Nephron (organoid): ENCODE measurements around the gene PTAFR.

Source experiments
- H3K27ac Mint-ChIP-seq, 3 experiments: 2 replicates each; pipeline ENCODE4 v1.8.0; 2020; ENCODE audit warnings: mixed read lengths in 3 of 3, mild to moderate bottlenecking in 2 of 3, moderate library complexity in 1 of 3
- H3K27me3 Mint-ChIP-seq: 2 replicates; pipeline ENCODE4 v1.8.0; 2021; ENCODE audit warnings: low read depth, mild to moderate bottlenecking, moderate library complexity, mixed read lengths
- H3K36me3 Mint-ChIP-seq: 2 replicates; pipeline ENCODE4 v1.8.0; 2020; ENCODE audit warnings: low read depth, mixed read lengths
- H3K4me1 Mint-ChIP-seq: 2 replicates; pipeline ENCODE4 v1.8.0; 2020; ENCODE audit warnings: mixed read lengths
- H3K4me3 Mint-ChIP-seq, 3 experiments: 2 replicates each; pipeline ENCODE4 v1.8.0; 2020; ENCODE audit warnings: mild to moderate bottlenecking in 3 of 3, mixed read lengths in 3 of 3, moderate library complexity in 2 of 3
- H3K9me3 Mint-ChIP-seq: 2 replicates; pipeline ENCODE4 v1.8.0; 2020; ENCODE audit warnings: mixed read lengths
- TF ChIP-seq, protein P1 (sequence below), 3 experiments: fragments of 200-600 bp; sonication (generic); IDR thresholded peaks; one replicate each; pipeline ENCODE4 v1.5.0; 2021; ENCODE audit warnings: antibody characterized with exemption in 3 of 3; ENCODE audit not compliant: unreplicated experiment in 3 of 3

Gene PTAFR

DNA sequence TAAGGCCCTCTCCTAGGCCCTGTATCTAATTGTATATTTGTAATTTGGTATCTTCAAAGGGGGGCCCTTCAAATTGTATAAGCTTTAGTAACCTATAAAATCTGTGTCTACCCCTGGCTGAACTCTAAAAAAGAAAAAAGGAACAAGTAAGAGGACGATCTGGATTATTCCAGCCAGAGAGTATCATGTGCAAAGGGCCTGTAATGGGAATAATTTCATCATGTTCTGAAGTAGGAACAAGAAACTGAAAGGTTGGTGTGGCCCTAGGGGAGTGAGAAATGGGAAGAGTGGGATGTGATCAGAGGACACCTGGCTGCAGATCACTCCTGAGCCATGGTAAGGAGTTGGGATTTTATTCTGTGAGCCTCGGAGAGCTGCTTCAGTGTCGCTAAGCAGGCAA lies 14.7 kb downstream of the PTAFR start:
- peaks cover 5% of the 10 kb centered on the region for H3K27me3 Mint-ChIP-seq
- H3K4me3 Mint-ChIP-seq: no peak overlapping the region
- no peaks in the 10 kb centered on the region for H3K9me3 Mint-ChIP-seq
- TF ChIP-seq, protein P1, sequence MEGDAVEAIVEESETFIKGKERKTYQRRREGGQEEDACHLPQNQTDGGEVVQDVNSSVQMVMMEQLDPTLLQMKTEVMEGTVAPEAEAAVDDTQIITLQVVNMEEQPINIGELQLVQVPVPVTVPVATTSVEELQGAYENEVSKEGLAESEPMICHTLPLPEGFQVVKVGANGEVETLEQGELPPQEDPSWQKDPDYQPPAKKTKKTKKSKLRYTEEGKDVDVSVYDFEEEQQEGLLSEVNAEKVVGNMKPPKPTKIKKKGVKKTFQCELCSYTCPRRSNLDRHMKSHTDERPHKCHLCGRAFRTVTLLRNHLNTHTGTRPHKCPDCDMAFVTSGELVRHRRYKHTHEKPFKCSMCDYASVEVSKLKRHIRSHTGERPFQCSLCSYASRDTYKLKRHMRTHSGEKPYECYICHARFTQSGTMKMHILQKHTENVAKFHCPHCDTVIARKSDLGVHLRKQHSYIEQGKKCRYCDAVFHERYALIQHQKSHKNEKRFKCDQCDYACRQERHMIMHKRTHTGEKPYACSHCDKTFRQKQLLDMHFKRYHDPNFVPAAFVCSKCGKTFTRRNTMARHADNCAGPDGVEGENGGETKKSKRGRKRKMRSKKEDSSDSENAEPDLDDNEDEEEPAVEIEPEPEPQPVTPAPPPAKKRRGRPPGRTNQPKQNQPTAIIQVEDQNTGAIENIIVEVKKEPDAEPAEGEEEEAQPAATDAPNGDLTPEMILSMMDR (IDR thresholded peaks at IDR 0.05; ENCODE audit: unreplicated experiment in 3 of 3): no peak
- no peaks in the 10 kb centered on the region for H3K36me3 Mint-ChIP-seq
- peaks cover 22% of the 10 kb centered on the region for H3K4me1 Mint-ChIP-seq
- H3K27ac Mint-ChIP-seq: no peak overlapping the region

DNA sequence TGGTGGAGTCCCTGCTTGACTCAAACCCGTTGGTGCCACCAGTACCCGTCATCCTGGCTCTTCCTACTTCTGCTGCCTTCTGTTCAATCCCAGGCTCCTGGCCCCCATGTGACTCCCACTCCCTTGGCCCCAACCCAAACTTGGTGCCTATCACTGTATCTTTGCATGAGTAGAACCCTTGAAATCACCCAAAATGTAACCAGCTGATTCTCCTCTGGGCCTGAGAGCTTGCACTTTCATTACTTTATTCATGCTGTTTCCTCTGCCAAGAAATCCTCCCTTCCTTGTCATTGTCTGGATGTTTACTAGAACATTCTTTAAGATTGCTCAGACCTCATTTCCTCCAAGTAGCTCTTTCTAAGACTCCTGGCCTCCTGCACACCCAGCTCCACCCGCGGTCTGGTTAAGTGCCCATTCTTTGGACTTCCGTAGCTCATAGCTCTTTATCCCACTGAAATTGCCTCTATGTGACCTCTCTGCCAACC lies 15.7 kb downstream of the PTAFR start:
- Mint-ChIP-seq H3K27ac (peak overlapping the region; percentile 40 to 92 (median 77)), H3K9me3 (no peaks in the 10 kb centered on the region), H3K36me3 (no peaks in the 10 kb centered on the region), H3K4me3 (no peak overlapping the region), H3K4me1 (peaks cover 22% of the 10 kb centered on the region), H3K27me3 (peaks cover 5% of the 10 kb centered on the region)
- TF ChIP-seq, protein P1 (IDR thresholded peaks at IDR 0.05; ENCODE audit: unreplicated experiment in 3 of 3): no peak

DNA sequence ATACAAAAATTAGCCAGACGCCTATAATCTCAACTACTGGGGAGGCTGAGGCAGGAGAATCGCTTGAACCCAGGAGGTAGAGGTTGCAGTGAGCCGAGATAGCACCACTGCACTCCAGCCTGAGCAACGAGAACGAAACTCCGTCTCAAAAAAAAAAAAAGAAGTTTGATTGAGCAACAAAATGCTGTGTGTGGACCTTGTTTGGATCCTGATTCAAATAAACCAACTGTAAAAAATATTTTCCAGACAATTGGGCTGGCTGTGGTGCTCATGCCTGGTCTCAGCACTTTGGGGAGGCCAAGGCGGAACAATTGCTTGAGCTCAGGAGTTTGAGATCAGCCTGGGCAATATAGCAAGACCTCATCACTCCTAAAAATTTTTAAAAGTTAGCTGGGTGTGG lies 16.8 kb downstream of the PTAFR start:
- Mint-ChIP-seq H3K27me3 (peaks cover 5% of the 10 kb centered on the region), H3K4me3 (no peak overlapping the region), H3K27ac (no peak overlapping the region), H3K4me1 (peaks cover 22% of the 10 kb centered on the region), H3K9me3 (no peaks in the 10 kb centered on the region), H3K36me3 (no peaks in the 10 kb centered on the region)
- TF ChIP-seq, protein P1 (IDR thresholded peaks at IDR 0.05; ENCODE audit: unreplicated experiment in 3 of 3): no peak

DNA sequence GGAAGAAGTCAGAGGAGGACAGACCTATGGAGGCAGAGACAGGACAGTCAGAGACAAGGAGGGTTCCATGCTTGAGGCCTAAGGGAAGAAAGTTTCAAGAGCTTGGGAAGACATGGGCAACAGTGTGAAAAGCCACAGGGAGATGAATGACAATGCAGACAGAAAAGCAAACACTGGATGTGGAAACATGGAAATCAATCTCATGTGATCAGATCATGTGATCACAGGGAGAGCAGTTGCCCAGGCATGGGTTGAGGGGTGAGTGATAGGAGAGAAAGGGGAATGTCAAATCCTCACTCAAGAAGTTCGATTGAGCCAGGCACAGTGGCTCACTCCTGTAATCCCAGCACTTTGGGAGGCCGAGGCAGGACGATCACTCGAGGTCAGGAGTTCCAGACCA lies 17.2 kb downstream of the PTAFR start:
- H3K4me1 Mint-ChIP-seq: peaks cover 20% of the 10 kb centered on the region
- no peak overlapping the region for H3K27ac Mint-ChIP-seq
- no peaks in the 10 kb centered on the region for H3K9me3 Mint-ChIP-seq
- H3K4me3 Mint-ChIP-seq: no peak overlapping the region
- peaks cover 5% of the 10 kb centered on the region for H3K27me3 Mint-ChIP-seq
- no peaks in the 10 kb centered on the region for H3K36me3 Mint-ChIP-seq
- TF ChIP-seq, protein P1 (IDR thresholded peaks at IDR 0.05; ENCODE audit: unreplicated experiment in 3 of 3): no peak

DNA sequence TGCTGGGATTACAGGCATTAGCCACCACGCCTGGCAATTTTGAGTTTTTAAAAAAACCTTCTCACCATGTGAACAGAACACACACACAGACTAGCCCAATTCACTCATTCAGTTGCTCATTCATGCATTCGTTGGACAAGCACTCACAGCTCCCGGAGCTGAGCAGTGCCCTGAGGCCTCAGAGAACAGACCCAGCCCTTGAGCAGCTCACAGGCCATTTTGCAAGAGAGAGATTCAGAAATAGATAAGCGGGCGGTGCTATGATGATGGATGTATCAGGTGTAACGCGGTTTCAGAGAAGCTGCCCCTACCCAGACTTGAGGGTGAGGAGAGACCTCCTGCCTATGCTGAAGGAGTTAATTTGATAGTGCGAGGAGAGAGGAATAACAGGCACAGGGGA lies 18.6 kb downstream of the PTAFR start:
- Mint-ChIP-seq H3K27me3 (peaks cover 5% of the 10 kb centered on the region), H3K4me1 (peaks cover 11% of the 10 kb centered on the region), H3K27ac (no peak overlapping the region), H3K9me3 (no peaks in the 10 kb centered on the region), H3K36me3 (no peaks in the 10 kb centered on the region), H3K4me3 (no peak overlapping the region)
- TF ChIP-seq, protein P1 (IDR thresholded peaks at IDR 0.05; ENCODE audit: unreplicated experiment in 3 of 3): no peak

DNA sequence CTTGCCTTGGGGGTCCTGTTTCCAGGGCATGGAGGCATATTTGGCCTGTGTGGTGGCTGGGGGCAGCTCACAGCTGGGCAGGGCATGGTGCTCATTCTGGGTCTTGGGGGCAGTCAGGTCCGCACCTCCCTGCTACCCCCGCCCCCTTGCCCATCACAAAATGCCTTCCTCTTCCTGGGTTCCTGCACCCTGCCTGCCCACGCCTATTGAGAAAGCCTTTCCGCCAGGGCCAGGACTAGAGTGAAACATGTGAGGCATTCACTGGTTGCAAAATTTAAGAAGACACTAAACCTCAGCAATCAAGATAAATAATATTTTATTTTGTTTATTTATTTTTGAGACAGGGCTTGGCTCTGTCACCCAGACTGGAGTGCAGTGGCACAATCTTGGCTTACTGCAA lies 19.7 kb downstream of the PTAFR start:
- no peaks in the 10 kb centered on the region for H3K9me3 Mint-ChIP-seq
- H3K36me3 Mint-ChIP-seq: no peaks in the 10 kb centered on the region
- no peak overlapping the region for H3K4me3 Mint-ChIP-seq
- no peak overlapping the region for H3K27ac Mint-ChIP-seq
- peaks cover 5% of the 10 kb centered on the region for H3K27me3 Mint-ChIP-seq
- peaks cover 8% of the 10 kb centered on the region for H3K4me1 Mint-ChIP-seq
- TF ChIP-seq, protein P1 (IDR thresholded peaks at IDR 0.05; ENCODE audit: unreplicated experiment in 3 of 3): no peak
